ENCODE data around the gene TCERG1L.
"Not testable (repeated sequence)": the region's sequence is repeated elsewhere in the genome, so short reads cannot be mapped to it uniquely, and the experiment has no call there.

TCERG1L gene

GRCh38 chr10:131141207-131141606, 170.3 kb downstream of the TCERG1L start:
- no peak for DNase-seq

GRCh38 chr10:131140606-131141005, 170.9 kb downstream of the TCERG1L start:
- DNase-seq = no peak

GRCh38 chr10:131137223-131137622, 174.3 kb downstream of the TCERG1L start:
- DNase-seq = no peak

- not testable (repeated sequence) for DNase-seq
These were observed 175.2 kb downstream of the TCERG1L start for GRCh38 chr10:131136336-131136735.

GRCh38 chr10:131135716-131136115, 175.8 kb downstream of the TCERG1L start:
- DNase-seq = no peak

DNA sequence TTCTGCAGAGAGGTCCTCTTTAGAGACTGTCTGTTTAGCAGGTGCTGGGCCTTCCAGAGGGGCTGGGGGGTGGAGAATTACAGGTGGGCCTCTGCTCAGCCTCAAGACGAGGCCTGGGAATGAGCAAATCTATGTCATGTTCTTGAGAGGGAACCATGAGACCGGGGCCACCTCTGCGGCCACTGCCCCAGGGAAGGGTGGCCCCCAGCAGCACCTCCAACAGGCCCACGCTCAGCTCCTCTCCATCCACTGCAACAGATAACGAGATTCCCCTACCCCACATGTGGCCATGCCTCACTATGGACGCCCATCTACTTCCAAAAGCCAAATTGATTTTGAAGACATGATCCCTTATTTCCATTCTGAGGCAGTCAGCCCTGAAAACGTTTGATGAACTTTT, 176.9 kb downstream of the TCERG1L start:
- no peak for DNase-seq

- DNase-seq = no peak
These were observed 177.4 kb downstream of the TCERG1L start for GRCh38 chr10:131134001-131134576.

DNA sequence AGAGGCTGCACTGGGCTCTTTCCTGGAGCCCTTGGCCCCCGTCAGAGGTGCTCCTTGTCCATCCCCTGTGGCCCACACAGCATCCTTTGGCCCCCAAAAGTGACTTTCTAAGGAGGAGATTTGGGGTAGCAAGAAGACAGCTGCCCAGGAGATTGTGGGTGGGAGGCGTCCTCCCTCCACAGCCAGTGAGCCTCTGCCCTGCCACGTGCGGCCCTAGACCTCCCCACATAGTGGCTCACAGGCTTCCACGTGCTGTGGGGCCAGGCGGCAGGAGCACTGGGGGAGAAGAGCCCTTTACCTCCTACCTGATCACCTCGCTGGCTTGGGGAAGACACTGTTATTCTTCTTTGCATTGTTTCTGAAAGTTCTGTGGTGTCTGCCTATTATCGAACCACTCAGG, 178.8 kb downstream of the TCERG1L start:
- DNase-seq = no peak

DNA sequence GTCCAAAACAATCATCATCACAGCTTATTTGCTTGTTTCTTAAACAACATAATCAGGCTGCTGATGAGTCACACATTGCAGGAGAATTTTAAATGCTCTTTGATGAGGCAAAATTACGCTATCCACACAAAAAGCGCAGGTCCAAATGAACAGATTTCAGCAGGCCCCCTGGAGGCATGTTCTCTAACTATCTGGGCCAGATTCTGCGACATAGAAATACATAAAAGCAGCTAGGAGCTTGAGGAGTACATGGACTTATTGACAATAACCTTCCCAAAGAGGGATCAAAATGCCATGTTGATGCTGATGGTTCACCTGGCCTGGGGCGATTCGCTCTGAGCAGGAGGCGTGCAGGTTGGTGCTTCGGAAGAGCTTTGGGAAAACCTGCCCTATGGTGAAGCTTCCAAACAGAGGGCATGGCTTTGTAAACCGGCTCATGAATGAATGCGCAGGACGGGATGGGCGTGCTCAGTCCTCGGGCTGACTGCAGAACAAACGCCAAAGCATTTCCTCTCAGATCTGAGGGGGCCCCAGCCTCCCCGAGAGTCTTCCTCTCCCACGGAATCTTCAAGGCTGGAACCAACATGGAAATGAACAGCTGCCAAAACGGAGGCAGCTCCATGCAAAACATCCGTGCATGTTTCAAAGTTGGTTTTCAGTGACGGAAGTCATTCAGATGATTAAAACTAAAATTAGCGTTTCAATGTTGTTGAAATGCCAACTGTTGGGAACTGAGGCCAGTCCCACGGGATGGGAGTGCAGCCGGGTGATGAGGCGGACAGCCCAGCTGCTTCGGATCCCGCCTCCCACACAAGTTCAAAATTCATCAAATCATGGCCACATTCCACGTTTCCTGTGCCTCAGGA, 179.6 kb downstream of the TCERG1L start:
- no peak for DNase-seq

DNA sequence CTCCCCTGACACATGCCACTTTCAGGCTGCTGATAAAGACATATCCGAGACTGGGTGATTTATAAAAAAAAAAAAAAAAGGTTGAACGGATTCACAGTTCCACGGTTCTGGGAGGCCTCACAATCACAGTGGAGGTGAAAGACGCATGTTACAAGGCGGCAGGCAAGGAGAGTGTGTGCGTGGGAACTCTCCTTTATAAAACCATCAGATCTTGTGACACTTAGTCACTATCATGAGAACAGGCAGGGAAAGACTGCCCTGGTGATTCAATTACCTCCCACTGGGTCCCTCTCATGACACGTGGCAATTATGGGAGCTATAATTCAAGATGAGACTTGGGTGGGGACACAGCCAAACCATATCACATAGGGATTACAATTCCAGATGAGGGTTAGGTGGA, 181.5 kb downstream of the TCERG1L start:
- no peak for DNase-seq

GRCh38 chr10:131129544-131129943, 182.0 kb downstream of the TCERG1L start:
- DNase-seq = no peak

- DNase-seq = no peak
These were observed 182.8 kb downstream of the TCERG1L start for GRCh38 chr10:131128731-131129130.

DNA sequence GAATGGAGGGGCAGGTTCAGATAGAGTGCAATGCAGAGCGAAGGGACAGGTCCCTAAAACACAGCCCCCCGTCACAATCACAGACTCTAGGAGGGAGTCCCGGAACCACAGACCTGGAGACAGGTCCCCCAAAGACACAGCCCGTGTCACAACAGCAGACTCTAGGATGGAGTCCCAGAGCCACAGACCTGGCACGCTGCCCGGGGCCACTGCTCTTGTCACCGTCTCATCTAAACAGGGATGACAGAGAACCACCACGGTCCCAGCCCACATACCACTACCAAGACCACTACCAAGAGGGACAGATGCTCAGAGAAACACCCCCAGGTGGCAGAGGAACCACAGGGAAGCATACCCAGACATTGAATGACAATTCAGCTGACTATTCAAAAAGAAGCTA, 183.9 kb downstream of the TCERG1L start:
- no peak for DNase-seq

DNA sequence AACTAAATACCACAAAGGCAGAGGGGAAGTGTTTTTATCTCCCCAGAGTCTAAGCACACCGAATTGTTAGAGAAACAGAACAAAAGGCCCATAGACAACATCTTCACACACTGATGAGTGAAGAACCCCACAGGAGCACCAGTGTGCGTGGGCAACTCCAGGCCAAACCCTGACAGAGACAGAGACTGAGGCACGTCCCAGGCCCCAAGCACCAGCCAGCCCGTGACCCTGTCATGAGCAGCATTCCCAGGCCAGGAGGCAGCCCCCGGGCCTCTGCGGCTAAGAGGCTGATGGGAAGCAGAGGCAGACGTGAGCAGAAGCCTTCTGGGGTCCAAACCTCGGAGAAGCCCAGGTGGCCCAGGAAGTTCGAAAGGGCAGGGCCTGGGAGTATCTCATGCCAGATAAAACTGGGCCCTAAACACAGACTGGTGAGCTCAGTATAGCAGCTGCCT, 184.4 kb downstream of the TCERG1L start:
- no peak for DNase-seq

DNA sequence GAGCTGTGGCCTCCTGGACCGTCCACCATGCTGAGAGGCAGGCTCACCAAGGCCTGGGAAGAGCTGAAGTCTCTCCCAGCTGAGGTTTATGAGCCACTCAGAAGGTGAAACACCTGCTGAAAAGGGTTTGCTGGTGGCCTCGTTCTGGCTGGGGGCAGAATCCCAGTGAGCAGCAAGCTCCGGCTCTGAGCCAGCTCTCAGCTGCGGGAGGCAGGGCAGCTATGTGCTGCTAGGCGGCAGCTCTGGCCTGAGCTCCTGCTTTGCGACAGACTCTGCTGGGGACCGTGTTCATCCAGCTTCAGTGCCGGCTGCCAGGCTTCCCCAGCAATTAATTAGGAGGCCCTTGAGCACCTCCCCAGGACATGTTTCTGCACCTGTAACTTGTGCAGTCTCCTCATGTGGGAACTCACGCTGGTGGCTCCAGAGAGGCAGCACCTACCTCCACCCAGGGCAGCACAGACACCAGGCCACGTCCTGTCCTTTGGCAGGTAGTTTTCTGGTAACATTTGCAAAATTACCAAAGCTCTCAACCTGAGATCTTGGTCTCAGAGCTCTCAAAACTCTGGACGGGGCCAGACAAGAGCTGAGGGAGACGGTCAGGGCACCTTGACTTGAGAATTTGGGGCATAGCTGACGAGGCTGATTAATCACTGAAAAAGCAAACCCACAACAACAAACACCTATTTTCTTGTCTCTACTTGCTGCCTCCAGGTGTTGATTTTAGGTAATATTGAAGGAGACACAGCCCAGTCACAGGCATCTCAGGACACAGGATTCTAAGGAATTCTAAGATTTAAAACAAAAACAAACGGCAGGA, 185.0 kb downstream of the TCERG1L start:
- DNase-seq = no peak

- DNase-seq = no peak
These were observed 185.9 kb downstream of the TCERG1L start for GRCh38 chr10:131125511-131126225.

DNA sequence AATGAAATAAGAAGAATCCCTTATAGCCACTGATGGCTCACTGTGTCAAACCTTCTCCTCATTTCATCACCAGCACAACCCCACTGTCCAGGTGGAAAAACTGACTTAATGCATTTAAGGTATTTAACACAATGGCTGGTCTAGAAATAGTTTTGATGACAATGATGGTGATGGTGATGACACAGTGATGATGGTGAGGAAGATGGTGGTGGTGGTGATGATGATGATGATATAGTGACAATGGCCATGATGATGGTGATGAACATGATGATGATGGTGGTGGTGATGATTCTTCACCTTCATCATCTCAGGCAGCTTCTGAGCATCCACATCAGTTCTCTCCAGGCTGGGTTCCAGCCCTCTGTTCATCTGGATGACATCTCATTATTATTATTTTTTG, 186.6 kb downstream of the TCERG1L start:
- DNase-seq = no peak

- no peak for DNase-seq
These were observed 188.0 kb downstream of the TCERG1L start for GRCh38 chr10:131123496-131123895.

DNA sequence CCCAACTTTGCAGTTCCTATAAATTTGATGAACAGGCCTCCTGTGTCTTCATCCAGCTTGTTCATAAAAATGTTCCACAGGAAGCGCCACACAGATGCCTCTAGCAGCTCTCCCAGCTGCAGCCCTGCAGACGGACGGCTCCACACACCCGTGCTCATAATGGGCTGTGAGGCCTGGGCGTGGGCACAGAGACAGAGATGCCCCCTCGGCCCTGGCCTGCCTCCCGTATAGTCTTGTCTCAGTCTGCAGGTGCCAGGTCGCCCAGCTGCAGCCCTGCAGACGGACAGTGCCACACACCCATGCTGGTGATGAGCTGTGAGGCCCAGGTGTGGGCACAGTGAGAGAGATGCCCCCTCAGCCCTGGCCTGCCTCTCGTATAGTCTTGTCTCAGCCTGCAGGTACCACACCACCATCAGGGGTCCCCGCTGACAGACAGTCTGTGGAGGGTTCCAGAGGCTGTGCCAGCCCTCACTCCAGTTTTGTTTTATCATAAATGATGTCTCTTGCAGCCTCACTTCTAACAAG, 189.9 kb downstream of the TCERG1L start:
- no peak for DNase-seq

DNA sequence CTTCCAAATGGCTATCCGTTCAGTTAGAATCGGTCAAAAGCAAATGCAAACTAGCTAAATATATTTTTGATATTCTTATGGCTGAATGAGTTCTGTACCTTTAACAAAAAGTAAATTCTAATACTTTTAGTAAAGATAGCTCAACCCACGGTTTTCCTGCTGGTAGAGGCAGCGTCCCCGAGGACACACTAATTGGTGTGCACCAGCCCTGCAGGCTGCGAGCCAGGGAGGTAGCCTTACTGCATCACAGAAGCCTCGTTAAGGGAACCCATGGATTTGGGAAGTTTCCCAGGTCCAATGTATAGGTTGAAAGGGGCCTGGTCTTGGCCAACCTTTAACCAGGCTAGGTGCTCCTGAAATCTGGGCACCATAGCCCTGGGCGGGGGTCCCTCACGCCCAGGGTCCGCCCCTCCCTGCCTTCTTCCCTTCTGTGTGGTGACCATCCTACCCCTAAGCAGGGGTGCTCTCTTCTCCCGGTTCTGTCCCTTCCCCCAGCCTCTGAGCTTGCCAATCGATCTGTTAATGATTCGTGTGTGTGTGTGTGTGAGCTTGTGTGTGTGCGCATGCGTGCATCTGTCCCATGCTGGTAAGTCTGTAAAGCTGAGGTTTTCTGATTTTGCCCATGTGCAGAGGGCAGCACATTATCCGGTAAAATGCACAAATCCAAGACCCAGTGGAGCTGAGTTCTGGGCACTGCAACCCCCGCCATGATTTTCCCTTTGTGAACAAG, 191.7 kb downstream of the TCERG1L start:
- DNase-seq = no peak

DNA sequence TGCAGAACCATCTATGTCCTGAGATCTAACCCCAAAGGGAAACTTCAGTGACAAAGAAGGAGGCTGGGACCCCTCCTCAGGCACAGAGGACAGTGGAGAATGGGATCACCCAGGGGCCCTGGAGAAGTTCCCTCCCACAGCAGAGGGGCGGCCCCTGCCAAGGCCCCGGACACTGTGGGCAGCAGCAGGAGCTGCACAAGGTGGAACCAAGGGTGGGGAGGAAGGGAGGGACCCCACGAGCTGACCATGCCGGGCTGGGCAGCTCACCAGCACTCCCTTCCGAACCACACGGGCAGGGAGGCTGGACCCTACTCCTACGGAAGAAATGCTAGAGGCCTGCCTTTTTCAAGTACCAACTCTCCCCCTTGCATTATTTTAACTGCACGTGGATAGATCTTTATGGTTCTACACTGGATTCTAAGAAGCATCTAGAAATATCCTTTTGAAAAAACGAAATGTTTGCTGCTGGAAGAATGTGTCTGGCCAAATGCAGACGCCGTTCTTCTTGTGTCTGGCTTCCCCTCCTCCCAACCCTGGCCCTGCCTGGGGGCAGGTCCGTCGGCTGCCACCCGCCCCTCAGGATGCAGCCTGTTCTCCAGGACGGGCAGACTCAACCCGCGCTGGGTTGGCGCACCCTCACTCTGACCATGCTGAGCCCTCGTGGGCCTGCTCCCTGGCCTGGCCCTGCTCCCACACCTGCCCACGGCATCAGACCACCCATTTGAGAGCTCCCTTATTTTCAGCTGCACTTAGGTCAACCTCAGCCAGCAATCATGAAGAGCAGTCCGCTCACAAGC, 193.9 kb downstream of the TCERG1L start:
- DNase-seq = no peak
